HG03066 (cell line): ENCODE measurements around the gene BRF1.
"Not testable (repeated sequence)": the region's sequence is repeated elsewhere in the genome, so short reads cannot be mapped to it uniquely, and the experiment has no call there.

ENCODE experiments used
- ATAC-seq: cut with Tn5 transposase; IDR thresholded peaks from one replicate; pipeline ENCODE4 v1.9.1; 2021; ENCODE audit warnings: low read depth; ENCODE audit not compliant: unreplicated experiment

The BRF1 gene

GRCh38 chr14:105333613-105334364 lies 33.0 kb upstream of the BRF1 start:
- ATAC-seq = no peak

GRCh38 chr14:105333020-105333490 lies 32.3 kb upstream of the BRF1 start:
- no peak for ATAC-seq

DNA sequence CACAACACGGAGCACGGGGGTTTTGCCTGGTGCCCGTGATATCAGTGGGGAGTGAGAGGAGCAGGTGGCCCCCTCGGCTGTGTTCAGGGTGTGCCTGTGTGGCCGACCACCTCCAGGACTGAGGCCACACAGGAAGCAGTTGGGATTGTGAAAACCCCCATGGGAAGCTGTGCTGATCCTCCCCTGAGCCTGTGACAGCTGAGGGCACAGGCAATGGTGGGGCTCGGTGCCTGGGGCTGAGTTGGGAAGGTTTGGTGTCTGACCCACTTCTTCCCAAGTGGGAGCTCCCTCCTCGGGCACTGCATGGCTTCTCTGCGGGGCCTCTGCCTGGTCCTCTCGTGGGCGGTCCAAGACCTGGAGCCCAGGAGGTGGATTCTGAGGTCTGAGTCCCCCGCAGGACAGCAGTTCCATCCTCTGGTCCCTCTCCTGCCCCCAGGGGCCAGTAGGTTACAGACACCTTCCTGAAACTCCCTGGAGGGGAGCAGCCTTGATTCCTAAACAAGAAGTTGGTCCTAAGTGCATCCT lies 31.6 kb upstream of the BRF1 start:
- ATAC-seq = no peak

DNA sequence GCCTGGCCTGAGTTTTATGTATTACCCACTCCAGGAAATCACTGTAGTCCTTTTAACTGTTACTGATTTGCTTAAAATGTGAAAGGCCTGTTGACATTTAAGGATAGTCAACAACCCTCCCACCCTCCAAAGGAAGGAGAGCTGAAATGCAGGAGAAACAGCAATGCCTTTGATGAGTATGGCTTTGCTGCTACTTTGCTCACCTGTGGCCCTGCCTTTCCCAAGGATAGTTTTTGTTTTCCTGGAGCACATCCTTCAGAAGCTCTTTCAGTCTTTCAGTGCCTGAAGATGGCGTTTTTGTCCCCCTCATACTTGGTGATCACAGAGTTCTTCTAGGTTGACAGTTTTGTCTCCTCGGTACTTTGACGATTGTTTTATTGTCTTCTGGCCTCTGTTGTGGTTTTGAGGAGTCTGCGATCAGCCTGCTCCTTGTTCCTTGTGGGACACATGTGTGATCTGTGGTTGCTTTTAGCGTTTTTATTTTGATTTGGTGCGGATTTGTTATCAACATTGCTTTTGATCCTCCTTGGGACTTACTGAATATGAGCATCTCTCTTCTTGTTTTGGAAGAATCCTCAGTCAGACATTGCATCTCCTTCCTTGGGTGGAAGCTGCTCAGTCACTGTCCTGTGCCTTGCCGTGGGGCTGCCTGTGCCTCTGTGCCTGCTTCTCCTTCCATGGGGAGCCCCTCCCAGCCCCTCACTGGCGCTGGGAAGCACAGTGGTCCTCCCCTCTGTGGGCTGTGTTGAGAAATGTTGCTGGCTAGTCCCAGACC lies 31.0 kb upstream of the BRF1 start:
- no peak for ATAC-seq

DNA sequence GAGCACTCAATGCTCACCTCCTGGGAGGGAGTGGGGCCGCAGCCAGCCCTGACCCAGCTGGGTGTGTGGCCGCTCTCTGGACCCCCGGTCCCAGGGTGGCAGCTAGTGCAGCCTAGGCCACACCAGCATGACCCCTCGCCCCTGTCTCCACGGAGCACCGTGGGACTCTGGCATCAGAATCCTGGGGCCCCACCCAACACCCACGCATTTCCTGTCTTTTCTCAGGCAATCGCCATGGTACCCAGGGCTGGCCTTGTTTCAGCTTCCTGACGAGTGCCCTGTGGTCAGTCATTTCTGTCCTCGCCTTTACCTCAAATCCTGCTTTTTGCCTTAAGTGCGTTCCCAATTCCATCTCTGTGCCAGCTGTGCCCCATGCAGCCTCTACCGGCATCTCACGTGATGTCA lies 29.7 kb upstream of the BRF1 start:
- ATAC-seq = no peak

DNA sequence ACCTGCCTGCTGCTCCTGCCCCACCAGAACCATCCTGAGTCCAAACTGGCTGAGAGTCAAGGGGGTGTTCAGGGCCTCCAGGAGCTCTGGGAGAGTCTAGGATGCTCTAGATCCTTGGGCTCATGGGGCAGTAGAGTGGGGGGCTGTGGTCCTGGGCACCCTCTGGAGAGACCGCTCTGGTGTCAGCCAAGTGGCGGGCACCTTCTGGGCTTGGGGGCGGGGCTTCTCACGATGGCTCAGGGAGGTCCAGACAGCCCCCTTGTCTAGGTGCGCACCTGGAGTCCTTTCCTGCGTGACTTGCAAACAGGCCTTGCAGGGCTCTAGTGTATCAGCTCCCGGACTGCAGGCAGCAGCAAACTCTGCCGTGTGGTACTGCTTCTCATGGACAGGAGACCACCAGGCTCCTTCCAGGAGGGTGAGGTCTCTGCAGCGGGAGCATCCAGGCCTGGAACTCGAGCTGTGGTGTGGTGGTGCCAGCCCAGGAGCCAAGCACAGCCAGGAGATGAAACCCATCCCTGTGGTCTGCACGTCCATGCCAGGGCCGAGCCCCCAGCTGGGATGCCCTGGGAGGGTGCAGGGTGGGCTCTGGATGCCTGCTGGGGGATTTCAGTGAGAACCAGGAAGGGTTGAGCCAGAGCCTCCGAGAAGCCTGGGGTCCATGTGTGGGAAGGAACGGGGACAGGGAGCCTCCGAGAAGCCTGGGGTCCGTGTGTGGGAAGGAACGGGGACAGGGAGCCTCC lies 28.8 kb upstream of the BRF1 start:
- ATAC-seq = no peak

- no peak for ATAC-seq
These were observed 28.0 kb upstream of the BRF1 start for GRCh38 chr14:105328678-105329390.

GRCh38 chr14:105328070-105328677 lies 27.4 kb upstream of the BRF1 start:
- no peak for ATAC-seq

GRCh38 chr14:105327695-105328045 lies 26.9 kb upstream of the BRF1 start:
- not testable (repeated sequence) for ATAC-seq

GRCh38 chr14:105326891-105327694 lies 26.3 kb upstream of the BRF1 start:
- no peak for ATAC-seq

DNA sequence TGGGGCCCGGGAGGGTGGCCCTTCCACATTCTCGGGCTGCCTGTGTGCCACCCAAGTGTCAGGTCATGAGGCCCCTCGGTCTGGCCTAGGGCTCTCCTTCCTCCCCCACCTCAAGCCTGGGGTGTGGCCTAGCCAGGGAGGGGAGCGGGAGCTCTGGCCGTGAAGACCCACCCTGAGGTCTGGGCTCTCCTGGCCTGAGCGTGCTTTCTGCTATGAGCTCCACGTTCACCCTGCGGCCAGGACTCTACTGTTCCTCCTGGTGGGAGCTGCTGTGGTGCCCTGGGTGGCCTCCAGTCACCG lies 25.7 kb upstream of the BRF1 start:
- no peak for ATAC-seq

DNA sequence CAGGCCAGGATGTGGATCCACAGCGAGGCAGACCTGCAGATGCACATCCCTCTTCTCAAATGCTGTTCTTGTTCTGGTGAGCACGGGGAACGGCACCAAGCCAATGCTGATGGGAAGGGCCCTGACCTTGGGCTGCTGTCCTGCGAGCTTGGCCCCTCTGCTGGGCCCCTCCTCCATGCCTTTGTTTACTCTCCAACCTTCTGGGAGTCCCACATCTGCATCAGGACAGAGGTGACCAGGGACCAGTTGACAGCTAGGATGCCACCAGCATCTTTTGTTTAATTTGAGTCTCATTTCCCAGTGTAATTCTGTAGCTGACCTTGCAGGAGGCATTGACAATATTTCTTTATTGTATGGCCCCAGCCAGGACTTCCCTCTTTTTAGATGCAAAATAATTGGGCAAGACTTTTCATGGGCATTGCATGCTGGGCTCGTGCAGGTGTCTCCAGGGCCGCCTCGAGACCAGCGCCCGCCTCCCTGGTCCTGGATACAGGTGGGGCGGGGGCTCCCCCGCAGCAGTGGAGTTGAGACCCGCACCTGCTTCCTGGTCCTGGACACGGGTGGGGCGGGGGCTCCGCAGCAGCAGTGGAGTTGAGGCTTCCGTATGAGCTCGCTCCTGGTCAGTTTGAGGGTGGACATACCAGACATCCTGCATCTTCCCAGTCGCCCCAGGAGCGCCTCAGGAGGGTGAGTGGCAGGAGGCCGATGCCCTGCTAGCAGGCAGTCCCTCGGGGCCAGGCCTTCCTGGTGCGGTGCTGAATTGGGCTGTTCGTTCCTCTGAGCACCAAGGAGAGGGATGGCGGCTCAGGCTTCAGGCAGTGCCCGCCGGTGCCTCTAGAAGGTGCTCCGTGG lies 25.1 kb upstream of the BRF1 start:
- no peak for ATAC-seq

GRCh38 chr14:105325303-105325702 lies 24.5 kb upstream of the BRF1 start:
- no peak for ATAC-seq

- no peak for ATAC-seq
These were observed 24.1 kb upstream of the BRF1 start for GRCh38 chr14:105324871-105325270.

DNA sequence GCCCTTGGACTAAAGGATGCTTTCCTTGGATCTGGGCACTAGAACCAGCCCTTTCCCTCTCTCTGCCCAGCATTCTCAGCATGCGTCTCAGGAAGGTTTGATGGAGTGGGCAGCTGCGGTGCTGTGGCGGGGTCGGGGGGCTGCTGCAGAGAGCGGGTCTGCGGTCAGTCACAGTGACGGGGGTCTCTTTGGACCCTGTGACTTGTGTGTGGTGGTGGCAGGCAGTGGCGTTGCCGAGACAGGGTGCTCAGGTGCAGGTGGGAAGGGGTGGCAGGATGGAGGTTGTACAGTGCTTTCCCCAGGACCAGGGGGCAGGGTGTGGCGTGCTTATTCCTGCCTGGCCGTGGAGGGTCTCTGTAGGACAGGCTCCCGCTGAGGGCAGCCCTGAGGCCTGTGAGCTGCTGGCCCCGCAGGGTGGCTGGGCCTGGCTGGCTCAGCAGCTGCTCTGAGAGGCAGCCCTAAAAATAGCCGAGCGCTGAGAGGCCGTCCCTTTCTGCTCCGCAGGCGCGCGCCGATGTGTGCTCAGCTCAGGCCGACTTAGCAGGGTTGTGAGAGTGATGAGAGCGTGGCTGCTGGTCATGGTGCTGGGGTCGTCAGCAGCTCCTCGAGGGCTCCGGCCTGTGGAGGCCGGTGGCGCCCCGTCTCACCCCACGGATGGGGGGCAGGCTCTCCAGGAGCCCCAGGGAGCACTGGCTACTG lies 23.4 kb upstream of the BRF1 start:
- ATAC-seq = no peak

DNA sequence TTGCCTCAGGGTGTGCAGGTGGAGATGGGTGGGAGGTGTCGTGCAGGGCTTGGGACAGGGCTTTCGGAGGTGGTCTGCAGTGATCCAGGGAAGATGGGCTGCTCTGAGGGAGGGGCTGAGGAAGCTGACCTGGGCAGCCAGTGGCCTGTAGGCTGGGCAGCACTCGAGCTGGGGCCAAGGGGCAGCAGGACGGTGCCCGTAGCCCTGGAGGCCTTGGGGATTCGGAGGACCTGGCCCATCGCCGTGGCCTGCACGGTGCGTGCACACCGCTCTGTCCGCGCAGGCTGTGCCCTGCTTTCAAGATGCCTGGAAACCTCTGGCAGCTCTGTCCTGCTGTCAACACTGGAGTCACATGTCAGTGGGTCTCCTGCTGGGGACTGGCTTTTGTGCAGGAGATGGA lies 22.9 kb upstream of the BRF1 start:
- ATAC-seq = no peak

- ATAC-seq = no peak
These were observed 22.2 kb upstream of the BRF1 start for GRCh38 chr14:105322791-105323556.
